ENCODE measurements around the gene ZNF384.

ZNF384 gene

GRCh38 chr12:6729186-6729585 is 40.0 kb upstream of the ZNF384 start:
- no peak for DNase-seq (ENCODE audit: low read depth, low spot score)
- no peak overlapping the region for H3K4me3 ChIP-seq (ENCODE audit: low read depth, low read length)
- ChIA-PET POLR2A (no interaction called here), CTCF (interaction anchor here (1.1 to 11.9 kb wide), 3 partner anchors 24 to 97 kb away, joined by 4 to 113 read pairs (median 82); partner anchors contain the start of genes MLF2 and P3H3)
- no peak for TF ChIP-seq CTCF (IDR thresholded peaks at IDR 0.05; ENCODE audit: insufficient read depth, low read length, missing control alignments)

- no peak for DNase-seq (ENCODE audit: low read depth, low spot score)
- TF ChIP-seq CTCF (IDR thresholded peaks at IDR 0.05; ENCODE audit: insufficient read depth, low read length, missing control alignments): no peak
- H3K4me3 ChIP-seq (ENCODE audit: low read depth, low read length): no peak overlapping the region
- ChIA-PET CTCF (interaction anchor here (1.3 to 5.9 kb wide), 8 partner anchors 10 to 108 kb away, joined by 3 to 52 read pairs (median 6); partner anchors contain the start of genes MLF2 and PTMS), POLR2A (interaction anchor here (2.0 kb wide), 1 partner anchor 27 kb away, joined by 30 read pairs; the partner anchor contains the start of gene MLF2)
Observed at GRCh38 chr12:6725350-6725749, 36.2 kb upstream of the ZNF384 start.

- ChIA-PET POLR2A (interaction anchor here (0.6 to 2.0 kb wide), 13 partner anchors 8 to 190 kb away, joined by 3 to 30 read pairs (median 5); partner anchors contain the start of genes GAPDH, MLF2, P3H3 and PTMS), CTCF (interaction anchor here (0.7 to 5.9 kb wide), 9 partner anchors 10 to 105 kb away, joined by 3 to 52 read pairs (median 13); partner anchors contain the start of genes MLF2 and PTMS)
- TF ChIP-seq CTCF (IDR thresholded peaks at IDR 0.05; ENCODE audit: insufficient read depth, low read length, missing control alignments): no peak
- no peak for DNase-seq (ENCODE audit: low read depth, low spot score)
- peak overlapping the region; percentile 56 for H3K4me3 ChIP-seq (ENCODE audit: low read depth, low read length)
Observed at GRCh38 chr12:6724409-6724797, 35.2 kb upstream of the ZNF384 start.

- no peak for TF ChIP-seq CTCF (IDR thresholded peaks at IDR 0.05; ENCODE audit: insufficient read depth, low read length, missing control alignments)
- peak; percentile 84 for DNase-seq (ENCODE audit: low read depth, low spot score)
- POLR2A ChIA-PET: interaction anchor here (0.6 to 2.0 kb wide), 14 partner anchors 9 to 190 kb away, joined by 3 to 30 read pairs (median 4); partner anchors contain the start of genes GAPDH, MLF2, P3H3 and PTMS
- H3K4me3 ChIP-seq (ENCODE audit: low read depth, low read length): peak within 1 kb of the TSS; percentile 56
- CTCF ChIA-PET: interaction anchor here (0.7 to 5.9 kb wide), 13 partner anchors 9 to 151 kb away, joined by 3 to 52 read pairs (median 4); partner anchors contain the start of genes MLF2 and PTMS
Observed at GRCh38 chr12:6723607-6724408, 34.6 kb upstream of the ZNF384 start, which contains the start of gene COPS7A. Gene COPS7A, plus strand, starts transcription at chr12:6724046. Its CDS starts 611 bp downstream, at chr12:6724657.

- POLR2A ChIA-PET: interaction anchor here (1.5 to 1.8 kb wide), 2 partner anchors 10 to 34 kb away, joined by 6 to 19 read pairs; partner anchors contain the start of gene ZNF384
- CTCF ChIA-PET: interaction anchor here (1.0 to 5.9 kb wide), 9 partner anchors 12 to 150 kb away, joined by 3 to 52 read pairs (median 13); partner anchors contain the start of genes MLF2 and PTMS
- no peak for TF ChIP-seq CTCF (IDR thresholded peaks at IDR 0.05; ENCODE audit: insufficient read depth, low read length, missing control alignments)
- no peak overlapping the region for H3K4me3 ChIP-seq (ENCODE audit: low read depth, low read length)
- no peak for DNase-seq (ENCODE audit: low read depth, low spot score)
Observed at GRCh38 chr12:6722863-6723262, 33.7 kb upstream of the ZNF384 start.

Data from AG04449 (cell line).